H9 (cell line): Measurements from ENCODE around the gene SIDT2. TPM values are rescaled to one million over a fixed set of nuclear protein-coding genes. Genes with fewer than 3 reads are reported as not detected.

Experiments used
- DNase-seq: peaks from one replicate; pipeline ENCODE4 v3.0.0-alpha.2; 2017
- H2AFZ ChIP-seq: one replicate; pipeline ENCODE4 v1.6.1; 2013; ENCODE audit warnings: mild to moderate bottlenecking, low read length, control low read depth, moderate library complexity
- H2AK5ac ChIP-seq: 2 replicates; pipeline ENCODE4 v1.6.1; 2013; ENCODE audit warnings: low read length, control low read depth, mixed read lengths; ENCODE audit not compliant: insufficient read length
- H2BK120ac ChIP-seq: one replicate; pipeline ENCODE4 v1.6.1; 2013; ENCODE audit warnings: low read depth, mild to moderate bottlenecking, low read length, control low read depth, inconsistent platforms; ENCODE audit not compliant: poor library complexity, severe bottlenecking
- H2BK12ac ChIP-seq: 2 replicates; pipeline ENCODE4 v1.6.1; 2013; ENCODE audit warnings: low read length, control low read depth, mixed read lengths, low read depth; ENCODE audit not compliant: insufficient read length
- H2BK15ac ChIP-seq: 2 replicates; pipeline ENCODE4 v1.6.1; 2013; ENCODE audit warnings: low read depth, low read length, control low read depth
- H2BK20ac ChIP-seq: one replicate; pipeline ENCODE4 v1.6.1; 2013; ENCODE audit warnings: low read depth, mild to moderate bottlenecking, low read length, control low read depth, inconsistent platforms; ENCODE audit not compliant: poor library complexity, severe bottlenecking
- H2BK5ac ChIP-seq: 2 replicates; pipeline ENCODE4 v1.6.1; 2013; ENCODE audit warnings: low read length, control low read depth, mixed read lengths; ENCODE audit not compliant: insufficient read length
- H3K14ac ChIP-seq: 2 replicates; pipeline ENCODE4 v1.6.1; 2013; ENCODE audit warnings: low read length, control low read depth; ENCODE audit not compliant: insufficient read depth
- H3K18ac ChIP-seq: 2 replicates; pipeline ENCODE4 v1.6.1; 2013; ENCODE audit warnings: low read depth, mild to moderate bottlenecking, mixed read lengths, low read length, control low read depth; ENCODE audit not compliant: insufficient read length
- H3K23ac ChIP-seq: 2 replicates; pipeline ENCODE4 v1.6.1; 2013; ENCODE audit warnings: low read length, control low read depth, mixed read lengths, low read depth; ENCODE audit not compliant: insufficient read length
- H3K23me2 ChIP-seq: 2 replicates; pipeline ENCODE4 v1.6.1; 2013; ENCODE audit warnings: low read depth, mild to moderate bottlenecking, mixed read lengths, low read length, control low read depth; ENCODE audit not compliant: insufficient read length, poor library complexity, severe bottlenecking
- H3K27ac ChIP-seq: 2 replicates; pipeline ENCODE4 v1.5.1; 2013; ENCODE audit warnings: low read length, control low read depth, mixed read lengths, low read depth; ENCODE audit not compliant: insufficient read length
- H3K27me3 ChIP-seq: 2 replicates; pipeline ENCODE4 v1.6.1; 2013; ENCODE audit warnings: low read length, control low read depth, inconsistent platforms; ENCODE audit not compliant: insufficient read depth
- H3K4ac ChIP-seq: 2 replicates; pipeline ENCODE4 v1.6.1; 2013; ENCODE audit warnings: low read depth, mild to moderate bottlenecking, control low read depth, inconsistent platforms, low read length, moderate library complexity
- H3K4me1 ChIP-seq: 2 replicates; pipeline ENCODE4 v1.6.1; 2013; ENCODE audit warnings: low read length, control low read depth, inconsistent platforms; ENCODE audit not compliant: insufficient read depth
- H3K4me2 ChIP-seq: 2 replicates; pipeline ENCODE4 v1.6.1; 2013; ENCODE audit warnings: low read length, control low read depth, mixed read lengths; ENCODE audit not compliant: insufficient read length, insufficient read depth
- H3K56ac ChIP-seq: 2 replicates; pipeline ENCODE4 v1.6.1; 2013; ENCODE audit warnings: low read depth, mild to moderate bottlenecking, mixed read lengths, low read length, control low read depth; ENCODE audit not compliant: insufficient read length
- H3K79me1 ChIP-seq: 2 replicates; pipeline ENCODE4 v1.6.1; 2013; ENCODE audit warnings: low read depth, mild to moderate bottlenecking, moderate library complexity, low read length, control low read depth, inconsistent platforms; ENCODE audit not compliant: insufficient read depth, poor library complexity, severe bottlenecking
- H3K79me2 ChIP-seq: 2 replicates; pipeline ENCODE4 v1.6.1; 2013; ENCODE audit warnings: low read length, control low read depth, inconsistent platforms; ENCODE audit not compliant: insufficient read depth
- H3K9ac ChIP-seq: 2 replicates; pipeline ENCODE4 v1.6.1; 2013; ENCODE audit warnings: low read length, control low read depth, mixed read lengths; ENCODE audit not compliant: insufficient read length; ENCODE audit errors: extremely low read depth
- H3K9me3 ChIP-seq: one replicate; pipeline ENCODE4 v1.6.1; 2013; ENCODE audit warnings: low read depth, low read length, inconsistent platforms; ENCODE audit not compliant: control insufficient read depth
- H3T11ph ChIP-seq: one replicate; pipeline ENCODE4 v1.6.1; 2013; ENCODE audit warnings: mild to moderate bottlenecking, low read length, control low read depth, inconsistent platforms
- H4K20me1 ChIP-seq: one replicate; pipeline ENCODE4 v1.6.1; 2013; ENCODE audit not compliant: control insufficient read depth, insufficient read length, insufficient read depth
- H4K5ac ChIP-seq: 2 replicates; pipeline ENCODE4 v1.6.1; 2013; ENCODE audit warnings: low read depth, mild to moderate bottlenecking, mixed read lengths, low read length, control low read depth; ENCODE audit not compliant: insufficient read length
- H4K8ac ChIP-seq: replicated peaks from 2 replicates; pipeline ENCODE4 v1.6.1; 2013; ENCODE audit warnings: low read length, control low read depth, mixed read lengths, low read depth; ENCODE audit not compliant: insufficient read length
- H4K91ac ChIP-seq: 2 replicates; pipeline ENCODE4 v1.6.1; 2013; ENCODE audit warnings: low read depth, mild to moderate bottlenecking, moderate library complexity, mixed read lengths, low read length, control low read depth; ENCODE audit not compliant: insufficient read length
- H3K27ac Mint-ChIP-seq, 3 experiments: 2 replicates in 2 of 3; 3 replicates in 1 of 3; pipeline ENCODE4 v1.8.0; 2020 to 2021; ENCODE audit warnings: mixed read lengths in 3 of 3, mild to moderate bottlenecking in 1 of 3, moderate library complexity in 1 of 3
- H3K27me3 Mint-ChIP-seq: 2 replicates; pipeline ENCODE4 v1.8.0; 2021; ENCODE audit warnings: low read depth, mild to moderate bottlenecking, moderate library complexity, mixed read lengths
- H3K36me3 Mint-ChIP-seq, 3 experiments: 2 replicates in 2 of 3; 3 replicates in 1 of 3; pipeline ENCODE4 v1.8.0; 2020 to 2021; ENCODE audit warnings: low read depth in 3 of 3, mixed read lengths in 3 of 3; ENCODE audit not compliant: insufficient read depth in 1 of 3
- H3K4me1 Mint-ChIP-seq, 2 experiments: 2 replicates each; pipeline ENCODE4 v1.8.0; 2020; ENCODE audit warnings: mixed read lengths in 2 of 2
- H3K4me3 Mint-ChIP-seq, 2 experiments: 2 replicates in 1 of 2; 3 replicates in 1 of 2; pipeline ENCODE4 v1.8.0; 2020 to 2021; ENCODE audit warnings: mild to moderate bottlenecking in 2 of 2, mixed read lengths in 2 of 2, moderate library complexity in 1 of 2
- H3K9me3 Mint-ChIP-seq, 2 experiments: 2 replicates in 1 of 2; 3 replicates in 1 of 2; pipeline ENCODE4 v1.8.0; 2020; ENCODE audit warnings: mild to moderate bottlenecking in 2 of 2, mixed read lengths in 2 of 2, moderate library complexity in 1 of 2
- WGBS: extraction: QIAGEN DNeasy Blood & Tissue Kit; methylation state at CpG from one replicate; pipeline ENCODE4 v1.1.7; 2013; ENCODE audit warnings: missing lambda C conversion rate, low lambda C conversion rate, mixed read lengths; ENCODE audit not compliant: insufficient read length; ENCODE audit errors: extremely low coverage; 5-methylcytosine and 5-hydroxymethylcytosine counted together
- total RNA-seq: library from RNA; stranded (reverse); gene quantifications from 2 replicates; pipeline ENCODE4 v1.2.1, GENCODE V29; 2021
- TF ChIP-seq, protein P1 (sequence below): fragments of 200-600 bp; sonication (generic); conservative IDR thresholded peaks from 3 replicates; pipeline ENCODE4 v1.8.0; 2021; ENCODE audit warnings: antibody characterized with exemption, mild to moderate bottlenecking

SIDT2 gene
- total RNA-seq, 1 experiment from 2014 or later = 18.3 TPM

DNA sequence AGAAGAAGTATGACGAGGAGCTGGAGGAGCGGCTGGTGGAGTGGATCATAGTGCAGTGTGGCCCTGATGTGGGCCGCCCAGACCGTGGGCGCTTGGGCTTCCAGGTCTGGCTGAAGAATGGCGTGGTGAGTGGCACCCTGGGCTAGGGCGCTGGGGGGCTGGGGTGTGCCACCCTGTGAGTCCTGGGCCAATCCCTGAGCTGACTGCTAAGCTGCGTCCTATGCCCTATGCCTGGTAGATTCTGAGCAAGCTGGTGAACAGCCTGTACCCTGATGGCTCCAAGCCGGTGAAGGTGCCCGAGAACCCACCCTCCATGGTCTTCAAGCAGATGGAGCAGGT is 24.5 kb downstream of the SIDT2 start:
- Mint-ChIP-seq H3K27ac (no peak overlapping the region; a peak in 1 of 7 replicates), H3K4me1 (peaks cover 28 to 33% of the 10 kb centered on the region in 2 experiments), H3K9me3 (peaks cover 0 to 3% of the 10 kb centered on the region in 2 experiments; a peak in 1 of 5 replicates), H3K36me3 (peaks cover 13 to 32% (median 29%) of the 10 kb centered on the region in 3 experiments; a peak in 6 of 7 replicates), H3K27me3 (no peaks in the 10 kb centered on the region), H3K4me3 (no peak overlapping the region; a peak in 1 of 5 replicates)
- H4K20me1 ChIP-seq = no peaks in the 10 kb centered on the region
- no peak overlapping the region for H3K4ac ChIP-seq
- H2AFZ ChIP-seq = no peak overlapping the region
- H3K27me3 ChIP-seq = no peaks in the 10 kb centered on the region
- no peak overlapping the region for H3K56ac ChIP-seq
- H3K23me2 ChIP-seq = peaks cover 8% of the 10 kb centered on the region
- H2AK5ac ChIP-seq = no peak overlapping the region
- no peak for DNase-seq
- no peak overlapping the region for H2BK15ac ChIP-seq
- H3K23ac ChIP-seq = no peak overlapping the region
- no peak overlapping the region for H2BK120ac ChIP-seq
- H3K27ac ChIP-seq = no peak overlapping the region
- H2BK20ac ChIP-seq = no peak overlapping the region
- TF ChIP-seq, protein P1, sequence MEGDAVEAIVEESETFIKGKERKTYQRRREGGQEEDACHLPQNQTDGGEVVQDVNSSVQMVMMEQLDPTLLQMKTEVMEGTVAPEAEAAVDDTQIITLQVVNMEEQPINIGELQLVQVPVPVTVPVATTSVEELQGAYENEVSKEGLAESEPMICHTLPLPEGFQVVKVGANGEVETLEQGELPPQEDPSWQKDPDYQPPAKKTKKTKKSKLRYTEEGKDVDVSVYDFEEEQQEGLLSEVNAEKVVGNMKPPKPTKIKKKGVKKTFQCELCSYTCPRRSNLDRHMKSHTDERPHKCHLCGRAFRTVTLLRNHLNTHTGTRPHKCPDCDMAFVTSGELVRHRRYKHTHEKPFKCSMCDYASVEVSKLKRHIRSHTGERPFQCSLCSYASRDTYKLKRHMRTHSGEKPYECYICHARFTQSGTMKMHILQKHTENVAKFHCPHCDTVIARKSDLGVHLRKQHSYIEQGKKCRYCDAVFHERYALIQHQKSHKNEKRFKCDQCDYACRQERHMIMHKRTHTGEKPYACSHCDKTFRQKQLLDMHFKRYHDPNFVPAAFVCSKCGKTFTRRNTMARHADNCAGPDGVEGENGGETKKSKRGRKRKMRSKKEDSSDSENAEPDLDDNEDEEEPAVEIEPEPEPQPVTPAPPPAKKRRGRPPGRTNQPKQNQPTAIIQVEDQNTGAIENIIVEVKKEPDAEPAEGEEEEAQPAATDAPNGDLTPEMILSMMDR = no peak
- H3K9ac ChIP-seq = no peak overlapping the region
- no CpG with 5 or more reads among the region's 10 CpGs for WGBS
- H4K5ac ChIP-seq = no peak overlapping the region
- no peak overlapping the region for H3T11ph ChIP-seq
- no peak overlapping the region for H4K8ac ChIP-seq
- H3K14ac ChIP-seq = no peak overlapping the region; the same call in 1 of the 2 replicates
- H3K4me1 ChIP-seq = no peaks in the 10 kb centered on the region
- H3K4me2 ChIP-seq = no peak overlapping the region
- H3K18ac ChIP-seq = no peak overlapping the region
- H3K9me3 ChIP-seq = no peaks in the 10 kb centered on the region
- H2BK5ac ChIP-seq = no peak overlapping the region
- peaks cover 3% of the 10 kb centered on the region; the same call in 1 of the 2 replicates for H3K79me2 ChIP-seq
- H3K79me1 ChIP-seq = no peaks in the 10 kb centered on the region
- no peak overlapping the region for H4K91ac ChIP-seq
- H2BK12ac ChIP-seq = no peak overlapping the region
